Measurements from ENCODE around the gene SLITRK4.

The SLITRK4 gene, protein sequence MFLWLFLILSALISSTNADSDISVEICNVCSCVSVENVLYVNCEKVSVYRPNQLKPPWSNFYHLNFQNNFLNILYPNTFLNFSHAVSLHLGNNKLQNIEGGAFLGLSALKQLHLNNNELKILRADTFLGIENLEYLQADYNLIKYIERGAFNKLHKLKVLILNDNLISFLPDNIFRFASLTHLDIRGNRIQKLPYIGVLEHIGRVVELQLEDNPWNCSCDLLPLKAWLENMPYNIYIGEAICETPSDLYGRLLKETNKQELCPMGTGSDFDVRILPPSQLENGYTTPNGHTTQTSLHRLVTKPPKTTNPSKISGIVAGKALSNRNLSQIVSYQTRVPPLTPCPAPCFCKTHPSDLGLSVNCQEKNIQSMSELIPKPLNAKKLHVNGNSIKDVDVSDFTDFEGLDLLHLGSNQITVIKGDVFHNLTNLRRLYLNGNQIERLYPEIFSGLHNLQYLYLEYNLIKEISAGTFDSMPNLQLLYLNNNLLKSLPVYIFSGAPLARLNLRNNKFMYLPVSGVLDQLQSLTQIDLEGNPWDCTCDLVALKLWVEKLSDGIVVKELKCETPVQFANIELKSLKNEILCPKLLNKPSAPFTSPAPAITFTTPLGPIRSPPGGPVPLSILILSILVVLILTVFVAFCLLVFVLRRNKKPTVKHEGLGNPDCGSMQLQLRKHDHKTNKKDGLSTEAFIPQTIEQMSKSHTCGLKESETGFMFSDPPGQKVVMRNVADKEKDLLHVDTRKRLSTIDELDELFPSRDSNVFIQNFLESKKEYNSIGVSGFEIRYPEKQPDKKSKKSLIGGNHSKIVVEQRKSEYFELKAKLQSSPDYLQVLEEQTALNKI

GRCh38 chrX:143635915-143636314 lies at the start of gene SLITRK4:
TSS of gene SLITRK4 (minus strand) at chrX:143636101. CDS start at chrX:143631108, 4,993 bp downstream.
- no peak for DNase-seq

- no peak for DNase-seq
Observed at GRCh38 chrX:143683486-143683885, 47.6 kb upstream of the SLITRK4 start.

DNA sequence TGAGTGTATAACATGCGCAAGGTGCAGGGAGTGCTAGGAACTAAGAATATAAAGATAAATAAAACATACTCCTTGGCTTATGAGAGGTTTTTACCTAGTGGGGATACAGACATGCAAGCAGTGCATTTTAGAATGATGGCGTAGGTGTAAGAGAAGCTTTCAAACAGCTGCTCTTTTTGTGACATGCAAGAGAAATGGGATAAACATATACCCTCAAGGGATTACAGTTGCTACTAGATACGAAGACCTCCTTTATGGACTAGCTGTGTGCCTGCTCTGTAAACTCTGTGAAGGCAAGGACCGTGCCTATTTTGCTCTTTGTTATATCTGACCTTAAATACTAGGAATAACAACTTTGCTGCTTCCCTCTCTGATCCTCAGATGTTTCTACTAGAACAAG lies 39.0 kb upstream of the SLITRK4 start:
- no peak for DNase-seq

DNA sequence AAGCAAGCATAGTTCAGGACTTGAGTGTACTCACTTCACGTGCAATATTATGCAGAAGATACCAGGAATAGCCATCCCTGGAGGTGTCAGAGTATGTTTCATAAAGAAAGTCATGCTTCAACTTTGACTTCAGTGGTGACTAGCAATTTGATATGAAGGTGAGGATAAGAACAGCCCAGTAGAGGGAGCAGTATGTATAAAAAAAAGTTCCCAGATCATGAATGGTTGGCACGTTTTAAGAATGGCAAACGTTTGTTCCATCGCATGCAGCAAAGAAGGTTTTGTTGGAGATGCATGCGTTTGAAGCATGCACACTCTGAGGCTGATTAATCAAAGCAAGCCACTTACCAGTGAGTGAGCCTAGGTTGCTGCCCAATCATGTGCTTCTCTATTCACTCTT lies 33.5 kb upstream of the SLITRK4 start:
- no peak for DNase-seq

- DNase-seq: no peak
Observed at GRCh38 chrX:143664302-143664701, 28.4 kb upstream of the SLITRK4 start.

GRCh38 chrX:143663755-143664154 lies 27.9 kb upstream of the SLITRK4 start:
- no peak for DNase-seq

DNA sequence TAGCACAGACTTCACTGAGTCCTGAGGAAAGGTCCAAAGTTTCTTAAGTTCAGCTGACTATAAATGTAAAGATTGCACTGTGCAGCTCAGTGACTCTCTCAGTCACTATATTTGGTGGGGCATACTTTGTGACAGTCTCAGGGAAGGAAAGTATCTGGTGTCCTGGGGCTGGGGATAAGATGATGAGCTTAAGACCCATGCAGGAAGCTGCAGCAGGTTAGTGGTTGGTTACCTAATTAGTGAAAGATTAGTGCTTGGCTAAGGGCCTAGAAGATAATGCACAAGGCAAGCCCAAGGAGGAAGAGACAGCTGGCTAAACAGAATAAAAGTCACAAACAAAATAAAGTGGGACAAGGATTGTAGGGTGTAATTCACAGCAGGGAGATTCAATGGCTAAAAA lies 25.4 kb upstream of the SLITRK4 start:
- DNase-seq: no peak

DNA sequence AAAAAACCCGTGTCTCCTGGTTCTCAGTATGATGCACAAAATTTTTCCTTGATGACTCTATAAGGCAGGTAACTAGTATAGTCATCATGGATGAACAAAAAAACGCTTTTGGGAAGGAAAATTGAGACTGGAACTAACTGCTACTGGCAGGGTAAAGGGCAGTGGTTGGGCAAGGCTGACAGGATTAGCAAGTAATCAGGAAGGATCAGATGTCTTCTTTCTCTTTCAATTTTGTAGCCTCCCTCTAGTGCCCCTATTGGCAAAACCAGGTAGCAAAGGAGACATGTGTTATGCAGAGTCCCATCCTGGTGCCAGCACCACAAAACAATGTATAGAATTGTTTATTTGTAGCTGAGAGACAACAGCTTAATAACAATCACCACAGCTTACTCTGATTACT lies 12.8 kb upstream of the SLITRK4 start:
- no peak for DNase-seq

DNA sequence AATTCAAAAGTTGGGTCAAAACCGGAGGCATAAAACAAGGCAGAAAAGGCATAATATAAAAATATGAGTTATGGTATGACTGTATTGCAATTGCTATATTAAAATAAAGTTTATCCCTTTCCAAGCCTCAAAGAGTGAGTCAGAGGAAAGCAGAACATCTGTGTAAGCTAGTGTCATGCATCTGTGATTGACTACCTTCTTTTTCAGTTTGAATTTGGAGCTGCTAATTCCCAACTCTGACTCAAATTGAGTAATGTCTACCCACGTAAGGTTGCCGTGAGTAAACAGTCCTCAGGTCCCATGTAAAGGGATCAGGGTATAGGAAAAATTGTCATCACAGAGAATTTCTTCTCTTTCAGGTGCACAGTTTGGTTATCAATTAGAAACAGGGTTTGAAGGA lies 6.5 kb upstream of the SLITRK4 start:
- DNase-seq: no peak

GRCh38 chrX:143636831-143637230 lies 930 bp upstream of the SLITRK4 start:
- DNase-seq: no peak

DNA sequence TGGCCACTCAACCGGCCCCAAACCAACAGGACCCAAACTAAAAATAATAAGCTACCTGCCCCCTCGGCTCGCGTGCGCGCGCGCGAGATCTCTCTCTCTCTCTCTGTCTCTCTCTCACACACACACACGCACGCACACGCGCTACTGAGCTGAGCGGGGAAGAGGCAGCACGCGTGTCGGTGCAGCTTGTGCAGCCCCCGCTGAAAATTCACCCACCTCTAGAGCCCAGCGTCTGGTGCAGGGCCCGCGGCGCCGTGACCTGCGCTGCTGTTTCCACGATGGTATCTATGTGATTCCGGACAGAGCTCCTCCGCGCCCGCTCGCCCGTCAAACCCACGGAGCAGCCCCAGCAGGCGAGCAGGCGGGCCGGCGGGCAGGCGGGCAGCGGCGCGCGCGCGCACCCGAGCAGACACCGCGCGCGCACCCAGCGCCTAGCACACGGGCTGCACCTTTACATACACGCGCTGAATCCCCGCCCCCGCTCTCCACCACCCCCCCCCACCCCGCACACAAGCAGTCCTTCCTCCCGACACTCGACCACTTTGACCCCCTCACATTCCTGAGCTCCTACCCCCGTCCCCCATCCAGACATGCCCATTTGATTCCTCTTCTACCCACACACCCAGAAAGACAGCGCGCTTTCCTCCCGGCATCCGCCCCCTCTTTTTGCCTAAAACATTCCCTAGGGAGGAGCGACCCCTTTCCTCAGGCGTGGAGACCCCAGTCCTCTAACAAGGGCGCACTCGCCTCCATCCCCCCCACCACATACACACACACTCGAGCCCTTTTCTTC lies 1.0 kb downstream of the SLITRK4 start:
- DNase-seq: no peak

DNA sequence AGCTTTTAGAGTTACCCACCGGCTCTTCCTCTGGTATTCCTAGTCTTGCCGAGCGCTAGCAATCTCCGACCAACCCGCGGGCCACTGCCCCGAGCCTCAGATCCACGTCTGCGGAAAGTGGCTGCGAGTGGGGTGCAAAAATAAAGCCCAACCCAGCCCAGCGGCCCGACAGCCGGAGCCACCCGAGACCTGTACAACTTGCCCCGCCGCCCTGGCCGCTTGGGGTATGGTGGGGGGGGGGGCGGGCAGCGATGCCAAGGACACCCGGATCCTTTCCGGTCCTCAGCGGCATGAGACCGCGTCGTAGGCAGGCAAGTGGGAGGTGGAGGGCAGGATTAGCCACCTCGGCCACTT lies 1.6 kb downstream of the SLITRK4 start:
- DNase-seq: no peak

- no peak for DNase-seq
Observed at GRCh38 chrX:143633461-143634308, 2.2 kb downstream of the SLITRK4 start.

DNA sequence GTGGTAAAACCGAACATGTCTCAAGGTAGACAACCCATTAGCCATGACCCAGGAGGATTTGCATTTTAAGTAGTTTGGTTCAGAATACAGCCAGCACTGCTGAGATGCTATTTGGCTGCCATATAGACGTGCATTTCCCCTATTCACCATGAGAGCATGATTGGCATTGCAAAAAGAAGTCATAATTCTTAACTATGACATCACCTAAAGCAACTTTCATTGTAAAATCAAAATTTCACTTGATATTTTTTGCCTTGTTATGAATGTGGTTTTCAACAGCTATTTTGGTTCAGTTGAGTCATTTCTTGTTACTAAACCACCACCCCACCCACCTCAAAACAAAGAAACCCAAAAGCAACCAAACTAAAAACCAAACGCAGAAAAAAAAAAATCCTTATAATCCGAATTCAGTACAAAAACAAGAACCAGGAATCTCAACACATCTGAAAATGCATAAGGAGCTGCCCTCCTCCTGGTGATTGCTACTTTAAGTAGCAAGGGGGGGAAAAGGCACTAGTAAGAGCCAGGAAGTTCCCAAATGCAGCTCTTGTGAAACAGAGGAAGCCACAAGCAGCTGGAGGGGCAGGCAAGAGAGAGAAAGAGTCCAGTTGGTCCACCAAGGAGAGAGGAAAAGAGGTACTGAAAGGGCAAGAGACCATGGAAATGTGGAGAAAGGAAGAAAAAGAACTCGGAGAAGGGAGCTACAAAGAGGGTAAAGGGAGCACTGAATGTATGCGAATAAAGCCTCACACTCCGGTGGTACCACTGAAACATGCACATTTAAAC lies 3.1 kb downstream of the SLITRK4 start:
- peak in 1 of 2 donors; percentile 10 for DNase-seq

GRCh38 chrX:143623657-143624056 lies 12.2 kb downstream of the SLITRK4 start:
- no peak for DNase-seq

DNA sequence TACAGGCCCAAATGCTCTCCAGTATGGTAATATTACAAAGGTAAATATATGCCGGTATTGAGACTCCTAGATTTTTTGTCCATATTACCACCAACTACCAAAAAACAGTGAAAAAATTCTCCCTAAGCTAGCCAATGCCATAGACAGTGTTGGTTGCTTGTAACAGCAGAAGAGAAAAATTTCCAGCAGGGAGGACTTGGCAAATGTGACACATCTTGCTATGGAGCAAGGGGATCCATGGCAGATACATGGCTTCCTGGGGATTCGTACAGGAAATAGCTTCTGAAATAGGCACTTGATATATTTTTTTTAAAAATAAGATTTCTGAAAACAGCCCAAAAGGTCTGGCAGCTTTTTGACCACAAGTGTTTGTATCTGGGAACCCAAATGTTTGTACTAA lies 14.6 kb downstream of the SLITRK4 start:
- no peak for DNase-seq

DNA sequence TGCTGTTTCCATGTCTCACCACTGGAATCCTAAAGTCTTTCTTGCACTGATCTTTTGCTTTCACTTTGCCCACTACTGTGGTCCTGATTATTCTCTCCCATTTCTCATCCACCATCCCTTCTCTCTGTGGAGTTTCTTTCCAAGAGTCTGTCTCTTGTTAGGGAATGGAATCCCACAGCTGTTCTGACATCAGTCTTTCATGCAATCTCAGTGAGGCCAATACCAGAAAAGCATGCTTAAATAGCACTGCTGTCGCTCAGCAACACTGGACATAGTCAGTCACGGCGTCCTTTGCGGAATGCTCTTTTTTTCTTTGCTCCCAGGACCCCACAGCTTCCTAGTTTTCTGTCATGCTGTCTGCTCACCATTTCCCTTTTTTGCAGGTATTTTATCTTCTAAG lies 20.1 kb downstream of the SLITRK4 start:
- DNase-seq: no peak

DNA sequence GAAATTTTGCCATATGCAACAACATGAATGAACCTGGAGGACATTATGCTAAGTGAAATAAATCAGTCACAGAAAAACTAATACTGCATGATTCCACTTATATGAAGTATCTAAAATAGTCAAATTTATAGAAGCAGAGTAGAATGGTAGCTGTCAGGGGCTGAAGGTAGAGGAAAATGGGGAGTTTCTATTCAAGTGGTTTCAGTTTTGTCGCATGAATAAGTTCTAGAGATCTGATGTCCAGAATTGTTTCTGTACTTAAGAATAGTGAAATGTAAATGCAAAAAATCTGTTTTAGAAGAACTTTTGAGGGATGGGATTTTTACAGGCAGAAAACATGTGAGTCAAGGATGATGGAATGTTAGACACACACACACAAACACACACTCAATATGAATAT lies 34.1 kb downstream of the SLITRK4 start:
- DNase-seq: no peak

GRCh38 chrX:143581240-143581639 lies 54.7 kb downstream of the SLITRK4 start:
- DNase-seq: no peak

DNA sequence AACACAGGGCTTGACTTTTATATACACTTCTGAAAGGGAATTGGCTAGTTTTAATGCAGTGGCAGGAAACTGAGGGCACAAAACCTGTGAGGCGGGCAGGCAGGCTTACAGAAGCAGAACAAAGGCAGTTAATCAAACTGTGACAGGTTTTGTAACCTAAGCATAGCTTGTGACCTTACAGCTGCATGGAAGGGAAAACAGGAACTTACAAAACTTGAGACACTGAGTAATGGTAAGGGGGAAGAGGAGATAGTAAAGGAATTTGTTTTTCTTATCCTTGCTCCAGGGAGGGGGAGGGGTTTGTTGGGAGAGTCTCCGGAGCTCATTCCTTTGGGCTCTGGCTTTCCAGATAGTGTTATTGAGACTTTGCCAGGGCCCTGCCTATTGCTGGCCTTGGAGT lies 55.6 kb downstream of the SLITRK4 start:
- DNase-seq: no peak

Measured in CD4-positive, alpha-beta T cell treated with Interleukin-1 beta for 1 hour (primary cell).